Smooth muscle cell (in vitro differentiated cells): ENCODE results near the gene KCNK1. TPM values are rescaled to one million over a fixed set of nuclear protein-coding genes. Genes with fewer than 3 reads are reported as not detected.

ENCODE experiments used
- DNase-seq: peaks from one replicate; lab custom pipeline; 2025; ENCODE audit not compliant: unreplicated experiment; lab: John Stamatoyannopoulos, UW
- H2AFZ ChIP-seq: fragments of 200-600 bp; sonication (generic); 2 replicates; pipeline ENCODE4 v1.6.0; 2016; ENCODE audit warnings: antibody characterized with exemption, low read depth, mild to moderate bottlenecking
- H3F3A ChIP-seq: fragments of 200-600 bp; sonication (generic); 2 replicates; pipeline ENCODE4 v1.6.0; 2017; ENCODE audit warnings: antibody characterized with exemption, low read depth
- H3K27ac ChIP-seq: fragments of 200-600 bp; sonication (generic); 2 replicates; pipeline ENCODE4 v1.5.1; 2016; ENCODE audit warnings: low read depth, mild to moderate bottlenecking
- H3K27me3 ChIP-seq: fragments of 200-600 bp; sonication (generic); 2 replicates; pipeline ENCODE4 v1.6.1; 2016; ENCODE audit warnings: low read depth, mild to moderate bottlenecking
- H3K36me3 ChIP-seq: fragments of 200-600 bp; sonication (generic); 2 replicates; pipeline ENCODE4 v1.5.1; 2016; ENCODE audit warnings: low read depth
- H3K4me1 ChIP-seq: fragments of 200-600 bp; sonication (generic); 2 replicates; pipeline ENCODE4 v1.5.1; 2016; ENCODE audit warnings: low read depth
- H3K4me2 ChIP-seq: fragments of 200-600 bp; sonication (generic); 2 replicates; pipeline ENCODE4 v1.6.0; 2016; ENCODE audit warnings: mild to moderate bottlenecking
- H3K4me3 ChIP-seq: fragments of 200-600 bp; sonication (generic); 2 replicates; pipeline ENCODE4 v1.5.1; 2016; ENCODE audit warnings: mild to moderate bottlenecking
- H3K79me2 ChIP-seq: fragments of 200-600 bp; sonication (generic); 2 replicates; pipeline ENCODE4 v1.6.0; 2016; ENCODE audit warnings: low read depth, mild to moderate bottlenecking
- H3K9ac ChIP-seq: fragments of 200-600 bp; sonication (generic); 2 replicates; pipeline ENCODE4 v1.6.0; 2016; ENCODE audit warnings: low read depth
- H3K9me3 ChIP-seq: fragments of 200-600 bp; sonication (generic); replicated peaks from 2 replicates; pipeline ENCODE4 v1.5.1; 2016; ENCODE audit warnings: low read depth
- H4K20me1 ChIP-seq: fragments of 200-600 bp; sonication (generic); 2 replicates; pipeline ENCODE4 v1.6.0; 2016; ENCODE audit warnings: low read depth
- CTCF ChIP-seq: fragments of 200-600 bp; sonication (generic); IDR thresholded peaks from 2 replicates; pipeline ENCODE4 v1.5.1; 2017; ENCODE audit warnings: borderline replicate concordance, mild to moderate bottlenecking, antibody characterized with exemption; ENCODE audit not compliant: insufficient read depth, poor library complexity, severe bottlenecking
- WGBS: methylation state at CpG from one replicate; pipeline ENCODE4 v1.1.7; 2016; ENCODE audit warnings: low lambda C conversion rate; 5-methylcytosine and 5-hydroxymethylcytosine counted together
- polyA plus RNA-seq: library from polyadenylated mRNA; unstranded; fragments of >200 nt; fragmentation: Nextera tagmentation; extraction: Ambion mirVana; gene quantifications from 2 replicates; pipeline ENCODE4 v1.2.1, GENCODE V29; 2016
- total RNA-seq: library from RNA; depleted of rRNA; stranded (reverse); fragments of >200 nt; gene quantifications from 2 replicates; pipeline ENCODE4 v1.2.3, GENCODE V29; 2014

KCNK1 gene
- total and polyA plus RNA-seq, 2 experiments from 2014 or later: 16.6 to 16.8 TPM

DNA sequence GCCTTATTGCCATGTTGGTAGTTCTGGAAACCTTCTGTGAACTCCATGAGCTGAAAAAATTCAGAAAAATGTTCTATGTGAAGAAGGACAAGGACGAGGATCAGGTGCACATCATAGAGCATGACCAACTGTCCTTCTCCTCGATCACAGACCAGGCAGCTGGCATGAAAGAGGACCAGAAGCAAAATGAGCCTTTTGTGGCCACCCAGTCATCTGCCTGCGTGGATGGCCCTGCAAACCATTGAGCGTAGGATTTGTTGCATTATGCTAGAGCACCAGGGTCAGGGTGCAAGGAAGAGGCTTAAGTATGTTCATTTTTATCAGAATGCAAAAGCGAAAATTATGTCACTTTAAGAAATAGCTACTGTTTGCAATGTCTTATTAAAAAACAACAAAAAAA, 57.4 kb downstream of the KCNK1 start:
- no peak for TF ChIP-seq CTCF
- Histone ChIP-seq H3K36me3 (no peaks in the 10 kb centered on the region), H3K4me1 (peaks cover 5% of the 10 kb centered on the region), H3K4me2 (no peak overlapping the region), H3F3A (peaks cover 6% of the 10 kb centered on the region), H3K27me3 (no peaks in the 10 kb centered on the region), H3K9me3 (no peaks in the 10 kb centered on the region), H3K79me2 (no peaks in the 10 kb centered on the region), H3K4me3 (no peak overlapping the region), H3K9ac (no peak overlapping the region), H4K20me1 (no peaks in the 10 kb centered on the region), H2AFZ (no peak overlapping the region), H3K27ac (no peak overlapping the region)
- 97% methylated on average over 5 of the region's 5 CpGs for WGBS
- DNase-seq: no peak

GRCh38 chr1:233672732-233673131, 58.8 kb downstream of the KCNK1 start:
- Histone ChIP-seq H3K4me3 (no peak overlapping the region), H4K20me1 (no peaks in the 10 kb centered on the region), H3K9ac (no peak overlapping the region), H3K36me3 (no peaks in the 10 kb centered on the region), H3K4me1 (peaks cover 12% of the 10 kb centered on the region), H3K4me2 (no peak overlapping the region), H3F3A (peaks cover 6% of the 10 kb centered on the region), H3K79me2 (no peaks in the 10 kb centered on the region), H3K9me3 (no peaks in the 10 kb centered on the region), H2AFZ (no peak overlapping the region), H3K27ac (no peak overlapping the region), H3K27me3 (no peaks in the 10 kb centered on the region)
- no peak for TF ChIP-seq CTCF
- WGBS: 96% methylated on average over 6 of the region's 6 CpGs
- DNase-seq: no peak

DNA sequence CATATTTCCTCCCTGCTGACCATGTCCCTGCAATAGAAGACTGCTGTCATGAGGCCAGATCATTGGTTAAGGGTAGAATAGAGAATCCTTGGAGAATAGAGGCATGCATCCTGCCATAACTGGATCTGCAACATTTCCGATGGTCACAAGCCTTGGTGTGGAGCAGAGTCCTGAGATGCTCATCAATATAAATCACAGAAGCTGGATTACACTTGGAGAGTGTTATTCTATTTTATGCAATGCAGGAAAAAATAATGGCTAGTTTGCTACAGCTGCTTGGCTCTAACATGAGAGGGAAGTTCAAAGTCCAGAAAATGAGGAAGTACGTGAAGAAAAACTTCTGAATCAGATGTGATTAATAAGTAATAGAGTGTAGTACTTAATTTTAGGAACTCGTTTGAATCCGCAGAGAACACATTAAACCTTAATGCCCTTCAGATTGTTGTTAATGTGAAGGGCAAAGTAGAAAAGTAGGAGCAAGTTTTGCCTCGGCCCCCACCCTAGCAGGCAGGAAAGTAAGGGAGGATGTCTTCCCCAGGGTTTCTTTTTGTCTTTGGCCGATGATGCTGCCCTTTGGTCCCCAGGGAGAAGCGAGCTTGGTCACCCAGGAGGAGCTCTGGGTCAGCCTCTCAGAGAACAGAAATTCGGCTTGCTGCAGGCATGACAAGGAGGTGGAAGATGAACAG, 59.5 kb downstream of the KCNK1 start:
- Histone ChIP-seq H3K36me3 (no peaks in the 10 kb centered on the region), H2AFZ (no peak overlapping the region), H3K4me3 (no peak overlapping the region), H3K27me3 (no peaks in the 10 kb centered on the region), H3K4me1 (peaks cover 14% of the 10 kb centered on the region), H3K4me2 (peak overlapping the region; percentile 64), H3K9ac (peak overlapping the region; percentile 11), H3K79me2 (no peaks in the 10 kb centered on the region), H3K27ac (peak overlapping the region; percentile 62), H3F3A (peaks cover 6% of the 10 kb centered on the region), H3K9me3 (no peaks in the 10 kb centered on the region), H4K20me1 (no peaks in the 10 kb centered on the region)
- no peak for DNase-seq
- no peak for TF ChIP-seq CTCF
- 91% methylated on average over 8 of the region's 8 CpGs for WGBS

DNA sequence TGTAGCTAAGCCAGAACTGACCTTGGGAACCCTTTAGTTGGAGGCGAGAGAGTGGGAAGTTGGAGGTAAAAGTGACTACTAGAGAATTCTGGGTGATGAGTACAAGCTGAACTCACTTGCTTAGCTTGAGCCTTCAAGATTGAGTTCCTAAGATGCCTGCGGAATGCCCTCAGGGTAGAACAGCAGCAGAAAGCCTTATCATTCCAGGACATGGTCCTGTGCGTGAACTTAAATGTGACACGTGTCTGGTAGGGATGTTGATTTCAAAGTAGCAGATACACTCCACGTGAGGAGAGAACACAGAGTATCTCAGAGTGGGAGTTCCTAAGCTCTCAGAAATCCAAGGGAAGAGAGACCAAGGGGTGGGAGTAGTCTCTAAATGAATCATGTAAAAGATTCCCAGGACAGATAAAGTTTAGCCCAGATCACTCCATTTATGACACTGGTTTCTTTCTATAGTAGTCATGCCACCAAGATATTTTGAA, 60.1 kb downstream of the KCNK1 start:
- H3K9me3 ChIP-seq: no peaks in the 10 kb centered on the region
- DNase-seq: no peak
- H3K79me2 ChIP-seq: no peaks in the 10 kb centered on the region
- peak overlapping the region; percentile 62 for H3K27ac ChIP-seq
- peak overlapping the region; percentile 11 for H3K9ac ChIP-seq
- no peaks in the 10 kb centered on the region for H3K36me3 ChIP-seq
- H3K4me1 ChIP-seq: peaks cover 14% of the 10 kb centered on the region
- no peak for TF ChIP-seq CTCF
- no peak overlapping the region for H3K4me3 ChIP-seq
- H4K20me1 ChIP-seq: no peaks in the 10 kb centered on the region
- peaks cover 6% of the 10 kb centered on the region for H3F3A ChIP-seq
- no peaks in the 10 kb centered on the region for H3K27me3 ChIP-seq
- peak overlapping the region; percentile 64 for H3K4me2 ChIP-seq
- WGBS: 18% methylated on average over 5 of the region's 5 CpGs
- no peak overlapping the region for H2AFZ ChIP-seq
